Adrenal gland (tissue), 5 donors: ENCODE results near the gene SLC13A4.

Experiments
- CTCF ChIP-seq, 6 experiments: fragments of 450-650 bp in 4 of 6; fragments of 200-600 bp in 2 of 6; sonication (generic) in 1 of 6; IDR thresholded peaks; 1 replicate in 5 of 6; 2 replicates in 1 of 6; pipeline versions ENCODE4 v1.5.1 to v1.8.0; 2016 to 2021; ENCODE audit warnings: antibody characterized with exemption in 6 of 6, mild to moderate bottlenecking in 2 of 6, moderate library complexity in 1 of 6
- POLR2A ChIP-seq, 2 donors: fragments of 450-650 bp; IDR thresholded peaks; one replicate each; pipeline ENCODE4 v1.6.1; 2017; ENCODE audit warnings: antibody characterized with exemption in 2 of 2, mild to moderate bottlenecking in 2 of 2, moderate library complexity in 1 of 2
- donor health status: DM: no; HTN: no; CAD: no.

DNA sequence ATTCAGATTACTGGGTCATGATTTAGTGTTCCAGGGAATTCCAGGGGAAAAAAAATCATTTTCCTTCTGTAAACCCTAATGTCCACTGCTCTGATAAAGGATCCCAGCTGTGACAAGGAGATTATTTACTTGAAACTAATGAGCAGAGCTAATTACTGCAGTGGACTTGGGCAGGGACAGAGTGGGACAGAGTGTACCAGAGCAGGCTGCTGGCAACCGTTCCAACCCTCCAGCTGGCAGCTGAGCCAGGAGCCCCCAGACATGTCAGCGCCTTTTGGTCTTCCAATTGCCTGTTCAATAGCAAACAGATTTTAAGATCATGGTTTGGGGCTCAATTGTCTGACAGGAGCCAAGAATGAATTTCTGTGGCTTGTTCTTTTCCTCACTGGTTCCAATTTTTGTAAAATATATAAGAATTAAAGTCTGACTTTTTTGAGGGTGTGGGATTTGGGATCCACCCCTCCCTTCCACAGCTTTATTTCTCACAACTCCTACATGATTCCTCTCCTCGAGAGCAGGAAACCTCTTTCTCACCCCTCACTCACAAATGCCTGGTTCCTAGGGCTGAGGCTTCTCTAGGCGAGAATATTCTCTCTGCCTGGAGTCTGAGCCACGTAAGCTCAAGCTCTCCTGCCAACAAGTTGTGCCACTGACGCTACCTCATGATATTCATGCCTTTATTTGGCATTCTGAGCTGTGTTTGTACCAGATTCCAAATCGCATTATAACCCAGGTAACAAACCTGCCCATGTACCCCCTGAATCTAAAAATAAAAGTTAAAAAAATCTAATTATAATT, 41.2 kb upstream of the SLC13A4 start:
- TF ChIP-seq CTCF (IDR thresholded peaks at IDR 0.05) (no peak), POLR2A (IDR thresholded peaks at IDR 0.05) (no peak)
